SK-N-SH (cell line): ENCODE data around the gene ATP2B3. TPM values are rescaled to one million over a fixed set of nuclear protein-coding genes. Genes with fewer than 3 reads are reported as not detected.

ENCODE experiments used
- CTCF ChIA-PET: fragments of 300-600, 350-600 bp; formaldehyde crosslinking; extraction: SDS; loops from one replicate; lab custom pipeline; 2021; lab: Yijun Ruan, JAX
- POLR2A ChIA-PET: fragments of 350-600 bp; sonication (Branson Sonifier 250); formaldehyde crosslinking; extraction: SDS; loops from one replicate; lab custom pipeline; 2020; ENCODE audit warnings: antibody characterized with exemption, inconsistent platforms; lab: Yijun Ruan, JAX
- DNase-seq: peaks from one replicate; pipeline ENCODE4 v3.0.0; 2012
- H2AFZ ChIP-seq: fragments of 200-600 bp; sonication (generic); 2 replicates; pipeline ENCODE4 v1.8.1; 2016; ENCODE audit warnings: antibody characterized with exemption, mild to moderate bottlenecking, low read depth
- H3F3A ChIP-seq: fragments of 200-600 bp; sonication (generic); replicated peaks from 2 replicates; pipeline ENCODE3; 2016; ENCODE audit warnings: antibody characterized with exemption, mild to moderate bottlenecking; ENCODE audit not compliant: insufficient read depth
- H3K27ac ChIP-seq, 2 experiments: fragments of 200-500 bp in 1 of 2; fragments of 200-600 bp in 1 of 2; sonication (Bioruptor generic) in 1 of 2; sonication (generic), shearing (Covaris generic) in 1 of 2; 2 replicates each; pipeline versions ENCODE4 v1.5.1 to v1.6.1; 2014 to 2016; ENCODE audit warnings: low read depth in 2 of 2, inconsistent platforms in 1 of 2, low read length in 1 of 2, mild to moderate bottlenecking in 1 of 2, mixed read lengths in 1 of 2
- H3K27me3 ChIP-seq: fragments of 200-600 bp; sonication (generic), shearing (Covaris generic); 2 replicates; pipeline ENCODE4 v1.6.1; 2016; ENCODE audit warnings: mixed run types; ENCODE audit not compliant: insufficient read depth
- H3K36me3 ChIP-seq, 2 experiments: fragments of 200-500 bp in 1 of 2; fragments of 200-600 bp in 1 of 2; sonication (Bioruptor generic) in 1 of 2; sonication (generic) in 1 of 2; replicated peaks in 1 of 2; 2 replicates each; pipeline versions ENCODE3 to v1.5.1; 2014 to 2016; ENCODE audit warnings: low read length in 1 of 2, mild to moderate bottlenecking in 1 of 2; ENCODE audit not compliant: insufficient read depth in 2 of 2, control insufficient read depth in 1 of 2
- H3K4me1 ChIP-seq, 2 experiments: fragments of 200-500 bp in 1 of 2; fragments of 200-600 bp in 1 of 2; sonication (Bioruptor generic) in 1 of 2; sonication (generic), shearing (Covaris generic) in 1 of 2; 2 replicates each; pipeline versions ENCODE4 v1.5.1 to v1.6.1; 2014 to 2016; ENCODE audit warnings: low read depth in 1 of 2, low read length in 1 of 2, mixed run types in 1 of 2; ENCODE audit not compliant: insufficient read depth in 2 of 2, control insufficient read depth in 1 of 2
- H3K4me2 ChIP-seq: fragments of 200-600 bp; sonication (generic), shearing (Covaris generic); 2 replicates; pipeline ENCODE4 v1.6.1; 2017; ENCODE audit warnings: mixed run types
- H3K4me3 ChIP-seq, 2 experiments: fragments of 200-500 bp in 1 of 2; fragments of 200-600 bp in 1 of 2; sonication (Bioruptor generic) in 1 of 2; sonication (generic), shearing (Covaris generic) in 1 of 2; 2 replicates each; pipeline versions ENCODE4 v1.5.1 to v1.8.1; 2014 to 2016; ENCODE audit warnings: low read depth in 2 of 2, inconsistent platforms in 1 of 2, low read length in 1 of 2, mild to moderate bottlenecking in 1 of 2, mixed read lengths in 1 of 2, moderate library complexity in 1 of 2
- H3K79me2 ChIP-seq: fragments of 200-600 bp; sonication (generic); 2 replicates; pipeline ENCODE4 v1.8.1; 2017; ENCODE audit warnings: mild to moderate bottlenecking; ENCODE audit not compliant: insufficient read depth
- H3K9ac ChIP-seq: fragments of 200-600 bp; sonication (generic); 2 replicates; pipeline ENCODE4 v1.6.1; 2017; ENCODE audit warnings: mixed run types
- H3K9me2 ChIP-seq: fragments of 200-600 bp; sonication (generic); 2 replicates; pipeline ENCODE4 v1.6.1; 2017; ENCODE audit warnings: mixed run types
- H3K9me3 ChIP-seq: fragments of 200-600 bp; sonication (generic); 2 replicates; pipeline ENCODE4 v1.6.1; 2017; ENCODE audit warnings: mixed run types, mild to moderate bottlenecking, moderate library complexity
- H4K20me1 ChIP-seq: fragments of 200-600 bp; sonication (generic); 2 replicates; pipeline ENCODE4 v1.6.1; 2017; ENCODE audit warnings: mild to moderate bottlenecking, mixed run types; ENCODE audit not compliant: insufficient read depth
- CTCF ChIP-seq: fragments of 200-600 bp; sonication (generic); IDR thresholded peaks from 2 replicates; pipeline ENCODE4 v1.6.1; 2017; ENCODE audit warnings: antibody characterized with exemption, mild to moderate bottlenecking, moderate library complexity
- FOXJ3 ChIP-seq: sonication (generic); formaldehyde crosslinking; IDR thresholded peaks from 2 replicates; pipeline ENCODE4 v1.5.1; 2020; ENCODE audit warnings: mild to moderate bottlenecking, missing genetic modification reagents
- FOXM1 ChIP-seq: IDR thresholded peaks from 2 replicates; pipeline ENCODE4 v1.4.0; 2012; ENCODE audit warnings: low read depth, mild to moderate bottlenecking
- RCOR1 ChIP-seq: fragments of 150-350 bp; IDR thresholded peaks from 2 replicates; pipeline ENCODE4 v1.6.1; 2017; ENCODE audit warnings: antibody characterized with exemption, low read length
- SMC3 ChIP-seq: IDR thresholded peaks from 2 replicates; pipeline ENCODE4 v1.6.1; 2012; ENCODE audit warnings: low read depth, low read length, improper control_type of control experiment
- USF2 ChIP-seq: fragments of 150-350 bp; IDR thresholded peaks from 2 replicates; pipeline ENCODE4 v1.6.1; 2017; ENCODE audit warnings: antibody characterized with exemption, low read length, low read depth, borderline replicate concordance
- WGBS: methylation state at CpG from one replicate; pipeline ENCODE4 v1.1.6; 2017; ENCODE audit warnings: low lambda C conversion rate; 5-methylcytosine and 5-hydroxymethylcytosine counted together
- polyA plus RNA-seq, 3 experiments: library from polyadenylated mRNA; depleted of rRNA; stranded (reverse); fragments of >200 nt; gene quantifications; 2 replicates each; pipeline ENCODE4 v1.2.3, GENCODE V29; 2012
- TF ChIP-seq, protein P1 (sequence below): IDR thresholded peaks from 2 replicates; pipeline ENCODE4 v1.4.0; 2012; ENCODE audit warnings: low read depth, borderline replicate concordance
- TF ChIP-seq, protein P2 (sequence below): IDR thresholded peaks from 2 replicates; pipeline ENCODE4 v1.4.0; 2012; ENCODE audit warnings: low read depth, borderline replicate concordance

Gene ATP2B3
- polyA plus RNA-seq, 1 of the 3 experiments (the other 2 are of a cell fraction) = 0.16 TPM

DNA sequence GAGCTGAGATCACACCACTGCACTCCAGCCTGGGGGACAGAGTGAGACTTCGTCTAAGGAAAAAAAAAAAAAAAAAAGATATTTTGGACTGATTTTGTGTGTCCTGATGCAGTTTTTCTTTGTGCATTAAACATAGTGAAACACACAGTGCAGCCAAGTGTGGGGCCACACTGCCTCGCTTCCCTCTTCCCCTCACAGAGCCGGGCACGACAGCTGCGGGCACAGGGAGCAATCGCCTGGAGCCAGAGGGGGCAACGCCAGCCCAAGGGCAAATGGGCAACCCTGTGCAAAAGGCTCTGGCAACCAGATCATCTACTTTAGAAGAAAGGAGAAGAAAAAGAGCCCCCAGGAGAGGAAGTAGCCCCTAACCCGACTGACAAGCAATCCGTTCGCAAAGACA is 95.0 kb downstream of the ATP2B3 start:
- H3F3A ChIP-seq = no peaks in the 10 kb centered on the region
- ChIA-PET CTCF (interaction anchor here (1.6 to 13.0 kb wide), 3 partner anchors 31 to 57 kb away, joined by 3 to 128 read pairs (median 27); no protein-coding TSS in a partner anchor), POLR2A (no interaction called here)
- H4K20me1 ChIP-seq = no peaks in the 10 kb centered on the region
- H3K4me3 ChIP-seq = no peak overlapping the region
- H3K79me2 ChIP-seq = no peaks in the 10 kb centered on the region
- H3K36me3 ChIP-seq = no peaks in the 10 kb centered on the region
- no peak overlapping the region for H3K9ac ChIP-seq
- H3K9me3 ChIP-seq = no peaks in the 10 kb centered on the region
- H3K9me2 ChIP-seq = no peaks in the 10 kb centered on the region
- H3K4me1 ChIP-seq = peaks cover 0 to 10% of the 10 kb centered on the region in 2 experiments; a peak in 1 of 4 replicates
- 53% methylated on average over 10 of the region's 10 CpGs for WGBS
- no peak overlapping the region for H2AFZ ChIP-seq
- peaks cover 62% of the 10 kb centered on the region for H3K27me3 ChIP-seq
- H3K27ac ChIP-seq = no peak overlapping the region
- no peak for TF ChIP-seq CTCF
- TF ChIP-seq, protein P1, sequence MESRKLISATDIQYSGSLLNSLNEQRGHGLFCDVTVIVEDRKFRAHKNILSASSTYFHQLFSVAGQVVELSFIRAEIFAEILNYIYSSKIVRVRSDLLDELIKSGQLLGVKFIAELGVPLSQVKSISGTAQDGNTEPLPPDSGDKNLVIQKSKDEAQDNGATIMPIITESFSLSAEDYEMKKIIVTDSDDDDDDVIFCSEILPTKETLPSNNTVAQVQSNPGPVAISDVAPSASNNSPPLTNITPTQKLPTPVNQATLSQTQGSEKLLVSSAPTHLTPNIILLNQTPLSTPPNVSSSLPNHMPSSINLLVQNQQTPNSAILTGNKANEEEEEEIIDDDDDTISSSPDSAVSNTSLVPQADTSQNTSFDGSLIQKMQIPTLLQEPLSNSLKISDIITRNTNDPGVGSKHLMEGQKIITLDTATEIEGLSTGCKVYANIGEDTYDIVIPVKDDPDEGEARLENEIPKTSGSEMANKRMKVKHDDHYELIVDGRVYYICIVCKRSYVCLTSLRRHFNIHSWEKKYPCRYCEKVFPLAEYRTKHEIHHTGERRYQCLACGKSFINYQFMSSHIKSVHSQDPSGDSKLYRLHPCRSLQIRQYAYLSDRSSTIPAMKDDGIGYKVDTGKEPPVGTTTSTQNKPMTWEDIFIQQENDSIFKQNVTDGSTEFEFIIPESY = no peak
- no peak for TF ChIP-seq FOXJ3 (CRISPR knock-in tag)
- no peak for TF ChIP-seq USF2
- TF ChIP-seq SMC3 = no peak
- TF ChIP-seq, protein P2, sequence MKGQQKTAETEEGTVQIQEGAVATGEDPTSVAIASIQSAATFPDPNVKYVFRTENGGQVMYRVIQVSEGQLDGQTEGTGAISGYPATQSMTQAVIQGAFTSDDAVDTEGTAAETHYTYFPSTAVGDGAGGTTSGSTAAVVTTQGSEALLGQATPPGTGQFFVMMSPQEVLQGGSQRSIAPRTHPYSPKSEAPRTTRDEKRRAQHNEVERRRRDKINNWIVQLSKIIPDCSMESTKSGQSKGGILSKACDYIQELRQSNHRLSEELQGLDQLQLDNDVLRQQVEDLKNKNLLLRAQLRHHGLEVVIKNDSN = no peak
- TF ChIP-seq RCOR1 = no peak
- H3K4me2 ChIP-seq = no peak overlapping the region
- DNase-seq = no peak

DNA sequence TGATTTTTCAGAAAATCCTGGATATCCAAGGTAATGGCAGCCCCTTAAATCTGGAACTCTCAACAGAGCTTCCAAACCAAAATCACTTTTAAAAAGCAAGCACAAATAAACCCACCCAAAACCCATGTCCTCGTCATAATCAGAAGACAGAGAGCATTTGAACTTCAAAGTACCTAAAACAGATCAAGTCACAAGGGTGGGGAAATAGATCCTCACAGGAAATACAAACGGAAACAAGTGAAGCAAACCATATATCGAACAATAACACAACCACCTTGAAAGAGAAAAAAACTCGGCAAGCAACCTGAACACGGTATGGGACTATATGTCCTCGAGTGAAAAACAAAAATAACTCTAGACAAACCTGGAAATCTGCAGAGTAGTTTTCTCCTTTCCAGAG is 97.4 kb downstream of the ATP2B3 start:
- Histone ChIP-seq H3K4me3 (no peak overlapping the region), H4K20me1 (no peaks in the 10 kb centered on the region), H3K9me3 (no peaks in the 10 kb centered on the region), H3K9me2 (no peaks in the 10 kb centered on the region), H3F3A (no peaks in the 10 kb centered on the region), H3K9ac (no peak overlapping the region), H3K4me1 (peaks cover 0 to 7% of the 10 kb centered on the region in 2 experiments; a peak in 1 of 4 replicates), H3K27me3 (peaks cover 76% of the 10 kb centered on the region), H2AFZ (no peak overlapping the region), H3K79me2 (no peaks in the 10 kb centered on the region), H3K4me2 (no peak overlapping the region), H3K36me3 (no peaks in the 10 kb centered on the region), H3K27ac (no peak overlapping the region)
- DNase-seq = no peak
- ChIA-PET CTCF (interaction anchor here (1.0 to 13.0 kb wide), 3 partner anchors 9 to 51 kb away, joined by 3 to 128 read pairs (median 3); no protein-coding TSS in a partner anchor), POLR2A (no interaction called here)
- WGBS = 19% methylated on average over 6 of the region's 6 CpGs
- TF ChIP-seq FOXM1 = no peak
